ENCODE results near the gene SDCCAG8.

DNA sequence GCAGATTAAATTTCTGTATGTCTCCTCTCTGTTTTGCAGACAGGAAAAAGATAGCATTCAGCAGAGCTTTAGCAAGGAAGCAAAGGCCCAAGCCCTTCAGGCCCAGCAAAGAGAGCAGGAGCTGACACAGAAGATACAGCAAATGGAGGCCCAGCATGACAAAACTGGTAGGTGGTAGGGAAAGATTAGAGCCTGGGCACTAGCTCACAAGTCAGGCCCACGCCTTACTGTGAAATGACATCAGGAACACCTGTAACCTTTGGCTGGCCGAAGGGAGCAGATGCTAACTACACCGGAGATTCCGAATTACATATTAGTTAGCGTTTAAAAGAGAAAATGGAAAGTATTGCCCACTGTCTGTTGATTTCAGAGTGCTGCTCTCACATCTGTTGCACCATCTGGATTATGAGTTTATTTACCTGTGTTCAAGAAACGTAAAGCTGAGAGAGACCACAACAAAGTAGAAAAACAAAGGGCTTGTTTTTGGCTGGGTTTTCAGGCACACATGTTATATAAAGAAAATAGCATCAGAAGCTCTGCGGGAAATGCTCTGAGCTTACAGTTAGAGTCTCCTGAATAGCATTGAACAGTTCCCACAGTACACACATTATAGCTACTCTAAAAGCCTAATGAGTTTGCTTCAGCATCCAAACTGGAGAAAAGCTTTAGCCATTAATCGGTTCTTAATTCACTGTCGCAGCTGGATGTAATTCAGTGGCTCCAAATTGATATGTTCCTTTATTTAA is 160.0 kb downstream of the SDCCAG8 start:
- TF ChIP-seq CTCF (IDR thresholded peaks at IDR 0.05 in 8 of 11, conservative IDR thresholded peaks at IDR 0.05 in 3 of 11) (no peak), POLR2A (IDR thresholded peaks at IDR 0.05) (no peak)

All from spleen (tissue), 7 donors.